AG04450 (cell line): ENCODE data around the gene C17orf75. TPM values are rescaled to one million over a fixed set of nuclear protein-coding genes. Genes with fewer than 3 reads are reported as not detected.

Experiments
- CTCF ChIA-PET: fragments of 300-600, 350-600 bp; formaldehyde crosslinking; extraction: SDS; loops from one replicate; lab custom pipeline; 2022; ENCODE audit warnings: antibody characterized with exemption, inconsistent platforms; lab: Charles Lee
- POLR2A ChIA-PET: fragments of 350-600 bp; formaldehyde crosslinking; extraction: SDS; loops from one replicate; lab custom pipeline; 2021; ENCODE audit warnings: antibody characterized with exemption, inconsistent platforms; lab: Yijun Ruan, JAX
- DNase-seq: peaks from one replicate; pipeline ENCODE4 v3.0.0-alpha.2; 2011; ENCODE audit warnings: low read depth, low spot score
- H3K27ac ChIP-seq: one replicate; pipeline ENCODE4 v1.5.1; 2012; ENCODE audit warnings: low read depth, low read length, control low read depth
- H3K27me3 ChIP-seq: one replicate; pipeline ENCODE4 v1.6.0; 2012; ENCODE audit warnings: low read length; ENCODE audit not compliant: control insufficient read depth, insufficient read depth
- H3K4me3 ChIP-seq: 2 replicates; pipeline ENCODE4 v1.5.1; 2011; ENCODE audit warnings: mild to moderate bottlenecking, low read depth, low read length, control low read depth
- H3K9me3 ChIP-seq: 2 replicates; pipeline ENCODE4 v1.5.1; 2012; ENCODE audit warnings: low read length; ENCODE audit not compliant: control insufficient read depth, insufficient read depth
- polyA plus RNA-seq: library from polyadenylated mRNA; depleted of rRNA; stranded (reverse); fragments of >200 nt; gene quantifications from 2 replicates; pipeline ENCODE4 v1.2.3, GENCODE V29; 2011
- TF ChIP-seq, protein P1 (sequence below): IDR thresholded peaks from 2 replicates; pipeline ENCODE4 v1.5.1; 2011; ENCODE audit warnings: low read depth, low read length, control low read depth, inconsistent platforms

Gene C17orf75
- polyA plus RNA-seq, 1 experiment = 19.1 TPM

DNA sequence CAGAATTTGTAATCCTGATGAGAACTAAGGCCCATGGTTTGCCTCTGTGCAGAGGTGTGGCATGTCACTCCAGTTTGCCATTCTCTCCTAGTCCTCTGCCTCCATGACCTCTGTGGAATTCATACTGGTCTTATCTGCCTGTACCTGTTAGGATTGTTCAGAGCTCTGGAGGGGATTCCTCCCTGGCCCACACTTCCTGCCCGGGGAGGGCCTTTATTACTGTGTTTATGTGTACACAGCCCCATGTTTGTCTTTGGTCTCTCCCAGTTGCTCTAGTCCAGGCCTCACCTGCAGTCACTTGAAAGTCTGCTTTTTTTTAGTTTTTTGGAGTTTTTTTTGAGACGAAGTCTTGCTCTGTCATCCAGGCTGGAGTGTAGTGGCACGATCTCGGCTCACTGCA lies 39.9 kb downstream of the C17orf75 start:
- DNase-seq = no peak
- TF ChIP-seq, protein P1, sequence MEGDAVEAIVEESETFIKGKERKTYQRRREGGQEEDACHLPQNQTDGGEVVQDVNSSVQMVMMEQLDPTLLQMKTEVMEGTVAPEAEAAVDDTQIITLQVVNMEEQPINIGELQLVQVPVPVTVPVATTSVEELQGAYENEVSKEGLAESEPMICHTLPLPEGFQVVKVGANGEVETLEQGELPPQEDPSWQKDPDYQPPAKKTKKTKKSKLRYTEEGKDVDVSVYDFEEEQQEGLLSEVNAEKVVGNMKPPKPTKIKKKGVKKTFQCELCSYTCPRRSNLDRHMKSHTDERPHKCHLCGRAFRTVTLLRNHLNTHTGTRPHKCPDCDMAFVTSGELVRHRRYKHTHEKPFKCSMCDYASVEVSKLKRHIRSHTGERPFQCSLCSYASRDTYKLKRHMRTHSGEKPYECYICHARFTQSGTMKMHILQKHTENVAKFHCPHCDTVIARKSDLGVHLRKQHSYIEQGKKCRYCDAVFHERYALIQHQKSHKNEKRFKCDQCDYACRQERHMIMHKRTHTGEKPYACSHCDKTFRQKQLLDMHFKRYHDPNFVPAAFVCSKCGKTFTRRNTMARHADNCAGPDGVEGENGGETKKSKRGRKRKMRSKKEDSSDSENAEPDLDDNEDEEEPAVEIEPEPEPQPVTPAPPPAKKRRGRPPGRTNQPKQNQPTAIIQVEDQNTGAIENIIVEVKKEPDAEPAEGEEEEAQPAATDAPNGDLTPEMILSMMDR = no peak
- Histone ChIP-seq H3K27me3 (peaks cover 7% of the 10 kb centered on the region), H3K9me3 (no peaks in the 10 kb centered on the region), H3K4me3 (no peak overlapping the region), H3K27ac (no peak overlapping the region)
- CTCF ChIA-PET = no interaction called here
- POLR2A ChIA-PET = no interaction called here

DNA sequence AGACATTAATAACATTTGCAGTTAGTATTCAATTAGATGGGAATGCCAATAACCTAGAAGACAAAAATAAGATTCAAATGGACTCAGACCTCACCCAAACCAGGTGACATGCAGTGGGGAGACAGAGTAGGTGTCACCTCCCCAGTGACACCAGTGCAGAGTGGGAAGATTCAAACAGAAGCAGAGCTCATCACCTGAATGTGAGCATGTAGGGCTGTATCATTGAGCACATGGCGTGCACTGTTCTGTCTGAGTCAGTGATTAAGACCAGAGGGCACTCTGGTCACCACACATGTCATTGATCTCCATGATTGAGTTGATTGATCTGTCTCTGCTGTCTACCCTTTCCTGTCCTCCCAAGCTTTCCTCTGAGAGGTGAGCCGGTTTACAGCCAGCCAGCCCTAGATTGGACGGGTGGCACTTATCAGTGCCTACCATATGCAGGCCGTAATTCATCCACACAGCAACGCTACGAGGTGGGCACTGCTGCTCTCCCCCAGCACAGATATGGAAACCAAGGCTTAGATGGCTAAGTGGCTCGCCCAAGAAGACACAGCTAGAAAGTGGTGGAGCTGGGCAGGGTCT lies 42.3 kb downstream of the C17orf75 start:
- CTCF ChIA-PET = interaction anchor here (0.6 to 1.2 kb wide), 3 partner anchors 20 to 54 kb away, joined by 4 to 5 read pairs (median 4); no protein-coding TSS in a partner anchor
- no peak for DNase-seq
- Histone ChIP-seq H3K4me3 (no peak overlapping the region), H3K9me3 (no peaks in the 10 kb centered on the region), H3K27me3 (peaks cover 12% of the 10 kb centered on the region), H3K27ac (no peak overlapping the region)
- POLR2A ChIA-PET = interaction anchor here (0.6 kb wide), 1 partner anchor 291 kb away, joined by 4 read pairs; no protein-coding TSS in a partner anchor
- TF ChIP-seq, protein P1 = no peak

DNA sequence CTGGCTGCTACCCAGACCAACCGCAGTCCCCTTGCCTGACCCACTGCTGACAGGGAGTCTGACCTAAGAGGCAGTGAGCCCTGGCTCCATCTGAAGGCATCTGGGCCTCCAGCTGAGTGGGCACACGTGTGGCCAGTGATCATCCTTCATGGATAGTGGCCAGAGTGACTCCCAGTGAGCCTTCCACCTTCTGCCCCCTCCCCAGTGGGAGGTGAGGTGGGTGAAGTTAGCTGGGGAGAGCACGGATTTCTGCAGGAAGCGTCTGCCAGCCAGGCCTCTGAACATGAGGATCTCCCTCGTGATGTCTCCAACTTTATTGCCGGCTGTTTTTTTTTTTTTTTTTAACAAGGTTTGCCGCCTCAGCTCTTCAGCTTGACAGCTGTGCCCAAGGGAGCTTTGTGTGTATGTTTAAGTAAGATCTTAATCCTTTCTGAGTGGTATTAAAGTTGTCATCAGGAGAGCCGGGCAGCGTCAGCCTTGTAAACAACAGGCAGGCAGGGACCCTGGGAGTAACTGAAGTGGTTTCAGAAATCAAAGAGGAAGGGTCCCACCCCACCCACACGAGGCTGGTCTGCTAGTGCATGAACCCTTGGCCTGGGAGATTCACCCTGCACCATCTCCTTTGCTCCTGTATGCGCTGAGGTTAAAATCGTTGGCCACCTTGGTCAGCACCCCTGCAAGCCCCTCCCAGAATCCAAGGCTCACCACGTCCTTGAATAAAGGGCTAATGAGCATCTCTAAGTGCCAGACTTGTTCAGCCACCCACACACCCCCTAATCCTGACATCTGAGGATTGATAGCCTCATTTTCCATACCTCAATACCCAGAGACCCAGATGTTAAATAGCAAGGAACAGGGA lies 43.0 kb downstream of the C17orf75 start:
- Histone ChIP-seq H3K27ac (no peak overlapping the region), H3K4me3 (no peak overlapping the region), H3K27me3 (peaks cover 14% of the 10 kb centered on the region), H3K9me3 (no peaks in the 10 kb centered on the region)
- TF ChIP-seq, protein P1 = no peak
- no peak for DNase-seq
- CTCF ChIA-PET = interaction anchor here (0.6 to 0.9 kb wide), 2 partner anchors 48 to 53 kb away, joined by 4 to 5 read pairs; no protein-coding TSS in a partner anchor
- POLR2A ChIA-PET = interaction anchor here (0.5 kb wide), 1 partner anchor 91 kb away, joined by 3 read pairs; no protein-coding TSS in a partner anchor

DNA sequence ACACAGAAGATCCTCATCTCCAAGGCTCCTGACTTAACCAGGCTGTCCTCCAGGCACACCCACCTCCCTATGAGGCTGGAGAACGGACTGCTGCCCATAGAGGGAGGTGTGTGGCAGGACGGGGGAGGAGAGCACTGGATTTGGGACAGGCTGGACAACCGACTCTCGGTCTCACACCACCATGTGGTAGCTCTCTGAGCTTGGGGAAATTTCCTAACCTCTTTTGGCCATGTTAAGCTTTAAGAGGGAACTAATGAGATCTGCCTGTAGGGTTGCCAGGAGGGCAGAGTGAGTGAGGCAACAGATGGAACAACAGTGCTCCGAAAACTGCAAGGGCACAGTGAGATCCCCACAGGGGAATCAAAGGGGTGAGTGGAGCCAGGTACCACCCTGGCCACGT lies 43.7 kb downstream of the C17orf75 start:
- Histone ChIP-seq H3K27me3 (peaks cover 15% of the 10 kb centered on the region), H3K27ac (no peak overlapping the region), H3K9me3 (no peaks in the 10 kb centered on the region), H3K4me3 (no peak overlapping the region)
- TF ChIP-seq, protein P1 = no peak
- no peak for DNase-seq
- ChIA-PET CTCF (interaction anchor here (0.6 to 0.9 kb wide), 2 partner anchors 21 to 47 kb away, joined by 4 to 5 read pairs; no protein-coding TSS in a partner anchor), POLR2A (no interaction called here)
